Neural cell (in vitro differentiated cells): ENCODE measurements around the gene LSM3. TPM values are rescaled to one million over a fixed set of nuclear protein-coding genes. Genes with fewer than 3 reads are reported as not detected.

ENCODE experiments used
- H2AFZ ChIP-seq: fragments of 200-600, 300-800 bp; sonication (generic), shearing (Covaris generic); 2 replicates; pipeline ENCODE4 v1.6.0; 2014; ENCODE audit warnings: low read depth, mild to moderate bottlenecking, antibody characterized with exemption, low read length, moderate library complexity
- H3F3A ChIP-seq: fragments of 200-600 bp; shearing (Covaris generic); 2 replicates; pipeline ENCODE4 v1.6.1; 2016; ENCODE audit warnings: mild to moderate bottlenecking, moderate library complexity, mixed read lengths, antibody characterized with exemption, low read length; ENCODE audit not compliant: insufficient read depth, poor library complexity, severe bottlenecking
- H3K27ac ChIP-seq: fragments of 200-600, 300-800 bp; sonication (generic), shearing (Covaris generic); 2 replicates; pipeline ENCODE4 v1.5.1; 2014; ENCODE audit warnings: mild to moderate bottlenecking, low read length, moderate library complexity
- H3K27me3 ChIP-seq: fragments of 300-800, 200-600 bp; sonication (generic), shearing (Covaris generic); 2 replicates; pipeline ENCODE4 v1.6.0; 2014; ENCODE audit warnings: mild to moderate bottlenecking, low read depth, low read length, moderate library complexity; ENCODE audit not compliant: insufficient read depth
- H3K36me3 ChIP-seq: fragments of 300-800, 200-600 bp; sonication (generic), shearing (Covaris generic); 2 replicates; pipeline ENCODE4 v1.5.1; 2014; ENCODE audit warnings: mild to moderate bottlenecking, antibody characterized with exemption, low read length, moderate library complexity; ENCODE audit not compliant: insufficient read depth
- H3K4me2 ChIP-seq: fragments of 300-800, 200-600 bp; sonication (generic), shearing (Covaris generic); 2 replicates; pipeline ENCODE4 v1.6.0; 2014; ENCODE audit warnings: mild to moderate bottlenecking, low read length
- H3K4me3 ChIP-seq: fragments of 300-800, 200-600 bp; sonication (generic), shearing (Covaris generic); 2 replicates; pipeline ENCODE4 v1.5.1; 2014; ENCODE audit warnings: mild to moderate bottlenecking, low read length, moderate library complexity
- H3K79me2 ChIP-seq: fragments of 200-600 bp; shearing (Covaris generic); replicated peaks from 2 replicates; pipeline ENCODE4 v1.6.0; 2014; ENCODE audit warnings: mild to moderate bottlenecking, low read length, moderate library complexity; ENCODE audit not compliant: insufficient read depth
- H3K9ac ChIP-seq: fragments of 300-800, 200-600 bp; sonication (generic), shearing (Covaris generic); 2 replicates; pipeline ENCODE4 v1.6.1; 2016; ENCODE audit warnings: mild to moderate bottlenecking, low read length, mixed read lengths
- H3K9me2 ChIP-seq: fragments of 200-600 bp; shearing (Covaris generic); 2 replicates; pipeline ENCODE4 v1.6.1; 2016; ENCODE audit warnings: mild to moderate bottlenecking, low read length, mixed read lengths; ENCODE audit not compliant: insufficient read depth
- H3K9me3 ChIP-seq: fragments of 200-600, 300-800 bp; sonication (generic), shearing (Covaris generic); 2 replicates; pipeline ENCODE4 v1.6.1; 2016; ENCODE audit warnings: mild to moderate bottlenecking, mixed run types, low read length, moderate library complexity, mixed read lengths
- H4K20me1 ChIP-seq: fragments of 200-600 bp; shearing (Covaris generic); 2 replicates; pipeline ENCODE4 v1.6.1; 2016; ENCODE audit warnings: mild to moderate bottlenecking, mixed run types; ENCODE audit not compliant: insufficient read depth
- CTCF ChIP-seq: fragments of 450-650 bp; IDR thresholded peaks from 2 replicates; pipeline ENCODE4 v1.5.1; 2014; ENCODE audit warnings: antibody characterized with exemption, mild to moderate bottlenecking, moderate library complexity; ENCODE audit not compliant: poor library complexity, severe bottlenecking
- EP300 ChIP-seq: fragments of 450-650 bp; conservative IDR thresholded peaks from 2 replicates; pipeline ENCODE4 v1.6.1; 2014; ENCODE audit warnings: antibody characterized with exemption, mild to moderate bottlenecking, moderate library complexity; ENCODE audit not compliant: poor library complexity, severe bottlenecking
- EZH2 ChIP-seq: fragments of 200-600, 300-800 bp; shearing (Covaris generic), sonication (generic); IDR thresholded peaks from 2 replicates; pipeline ENCODE4 v1.6.1; 2014; ENCODE audit warnings: antibody characterized with exemption, low read length, borderline replicate concordance, mild to moderate bottlenecking; ENCODE audit not compliant: insufficient read depth, poor library complexity, severe bottlenecking
- MXI1 ChIP-seq: fragments of 450-650 bp; conservative IDR thresholded peaks from 2 replicates; pipeline ENCODE4 v1.6.1; 2014; ENCODE audit warnings: antibody characterized with exemption, mild to moderate bottlenecking; ENCODE audit not compliant: poor library complexity, severe bottlenecking
- POLR2AphosphoS5 ChIP-seq: IDR thresholded peaks from 2 replicates; pipeline ENCODE4 v1.6.1; 2012
- RAD21 ChIP-seq: fragments of 450-650 bp; conservative IDR thresholded peaks from 2 replicates; pipeline ENCODE4 v1.6.1; 2014; ENCODE audit warnings: antibody characterized with exemption, mild to moderate bottlenecking, moderate library complexity
- REST ChIP-seq: IDR thresholded peaks from 2 replicates; pipeline ENCODE4 v1.6.1; 2012; ENCODE audit warnings: borderline replicate concordance
- SMC3 ChIP-seq: fragments of 450-650 bp; conservative IDR thresholded peaks from 2 replicates; pipeline ENCODE4 v1.6.1; 2014; ENCODE audit warnings: antibody characterized with exemption, mild to moderate bottlenecking, moderate library complexity; ENCODE audit not compliant: poor library complexity
- TAF1 ChIP-seq: IDR thresholded peaks from 2 replicates; pipeline ENCODE4 v1.6.1; 2012; ENCODE audit warnings: low read depth
- polyA plus RNA-seq: library from polyadenylated mRNA; depleted of rRNA; stranded (reverse); fragments of >200 nt; gene quantifications from 2 replicates; pipeline ENCODE4 v1.2.3, GENCODE V29; 2014

Gene LSM3
- polyA plus RNA-seq, 1 donor from 2014 or later: 29.6 TPM

- Histone ChIP-seq H3F3A (no peaks in the 10 kb centered on the region), H3K9me2 (no peaks in the 10 kb centered on the region), H3K27me3 (no peaks in the 10 kb centered on the region), H3K4me3 (no peak overlapping the region), H3K9me3 (no peaks in the 10 kb centered on the region), H3K27ac (no peak overlapping the region), H3K9ac (no peak overlapping the region), H2AFZ (no peak overlapping the region), H3K36me3 (no peaks in the 10 kb centered on the region), H4K20me1 (no peaks in the 10 kb centered on the region), H3K79me2 (no peaks in the 10 kb centered on the region), H3K4me2 (no peak overlapping the region)
- TF ChIP-seq CTCF (no peak), RAD21 (no peak), EP300 (no peak), SMC3 (no peak), MXI1 (no peak)
Observed at GRCh38 chr3:14235912-14236295, 57.3 kb downstream of the LSM3 start.

GRCh38 chr3:14236902-14237301 is 58.3 kb downstream of the LSM3 start:
- Histone ChIP-seq H3K79me2 (no peaks in the 10 kb centered on the region), H3K9ac (no peak overlapping the region), H3K9me3 (no peaks in the 10 kb centered on the region), H3F3A (no peaks in the 10 kb centered on the region), H4K20me1 (no peaks in the 10 kb centered on the region), H3K27me3 (no peaks in the 10 kb centered on the region), H3K27ac (no peak overlapping the region), H3K4me3 (no peak overlapping the region), H3K9me2 (no peaks in the 10 kb centered on the region), H2AFZ (no peak overlapping the region), H3K36me3 (no peaks in the 10 kb centered on the region), H3K4me2 (no peak overlapping the region)
- TF ChIP-seq MXI1: no peak
- no peak for TF ChIP-seq POLR2AphosphoS5
- no peak for TF ChIP-seq SMC3
- no peak for TF ChIP-seq EZH2
- TF ChIP-seq RAD21: no peak
- TF ChIP-seq REST: no peak
- TF ChIP-seq EP300: no peak
- TF ChIP-seq CTCF: no peak
- TF ChIP-seq TAF1: no peak
